ENCODE measurements around the gene AMER2. TPM values are rescaled to one million over a fixed set of nuclear protein-coding genes. Genes with fewer than 3 reads are reported as not detected.
"Not testable (repeated sequence)": the region's sequence is repeated elsewhere in the genome, so short reads cannot be mapped to it uniquely, and the experiment has no call there.

The AMER2 gene
- total and polyA plus RNA-seq, 8 donors = 0.07 TPM; not detected in 7

DNA sequence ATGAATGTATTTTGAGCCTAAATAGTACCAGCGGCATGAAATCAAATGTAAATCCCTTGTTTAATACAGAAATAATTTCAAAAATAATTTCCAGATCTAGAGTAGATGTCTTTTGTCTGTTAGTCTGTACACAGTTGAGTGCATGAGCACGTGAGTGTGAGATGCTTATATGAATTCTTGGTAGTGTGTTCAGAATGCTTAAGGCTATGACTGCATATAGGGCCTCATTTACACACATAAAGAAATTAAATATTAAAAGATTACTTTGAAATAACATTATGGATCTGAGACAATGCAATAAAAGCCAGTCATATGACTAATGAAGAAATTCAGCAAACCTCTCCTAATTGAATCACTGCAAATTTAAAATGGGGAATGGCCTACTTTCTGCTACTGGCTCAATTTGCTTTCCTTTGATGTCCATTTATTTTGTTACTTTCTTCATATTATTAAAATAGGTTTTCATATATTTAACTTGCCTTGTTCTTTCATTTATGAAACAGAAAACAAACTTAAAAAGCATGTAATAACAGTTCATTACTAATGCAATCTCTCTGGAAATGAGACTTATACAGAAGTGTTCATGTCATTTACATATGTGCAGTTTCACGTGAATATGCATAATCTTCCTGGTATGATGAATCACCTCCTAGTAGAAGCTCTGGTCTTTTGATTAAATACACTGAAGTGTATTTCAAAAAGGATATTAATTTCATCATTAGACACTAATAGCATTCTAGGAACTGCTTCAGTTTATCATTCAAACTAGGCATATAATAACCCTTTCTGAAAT is 4.5 kb downstream of the AMER2 start:
- FAIRE-seq = no peak
- H3K27me3 ChIP-seq = peaks cover 0 to 20% (median 3%) of the 10 kb centered on the region in 4 donors
- H3K9me3 ChIP-seq = no peaks in the 10 kb centered on the region
- no peaks in the 10 kb centered on the region for H3K36me3 ChIP-seq
- TF ChIP-seq, protein P1, sequence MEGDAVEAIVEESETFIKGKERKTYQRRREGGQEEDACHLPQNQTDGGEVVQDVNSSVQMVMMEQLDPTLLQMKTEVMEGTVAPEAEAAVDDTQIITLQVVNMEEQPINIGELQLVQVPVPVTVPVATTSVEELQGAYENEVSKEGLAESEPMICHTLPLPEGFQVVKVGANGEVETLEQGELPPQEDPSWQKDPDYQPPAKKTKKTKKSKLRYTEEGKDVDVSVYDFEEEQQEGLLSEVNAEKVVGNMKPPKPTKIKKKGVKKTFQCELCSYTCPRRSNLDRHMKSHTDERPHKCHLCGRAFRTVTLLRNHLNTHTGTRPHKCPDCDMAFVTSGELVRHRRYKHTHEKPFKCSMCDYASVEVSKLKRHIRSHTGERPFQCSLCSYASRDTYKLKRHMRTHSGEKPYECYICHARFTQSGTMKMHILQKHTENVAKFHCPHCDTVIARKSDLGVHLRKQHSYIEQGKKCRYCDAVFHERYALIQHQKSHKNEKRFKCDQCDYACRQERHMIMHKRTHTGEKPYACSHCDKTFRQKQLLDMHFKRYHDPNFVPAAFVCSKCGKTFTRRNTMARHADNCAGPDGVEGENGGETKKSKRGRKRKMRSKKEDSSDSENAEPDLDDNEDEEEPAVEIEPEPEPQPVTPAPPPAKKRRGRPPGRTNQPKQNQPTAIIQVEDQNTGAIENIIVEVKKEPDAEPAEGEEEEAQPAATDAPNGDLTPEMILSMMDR (IDR thresholded peaks at IDR 0.05) = no peak
- H3K4me1 ChIP-seq = no peaks in the 10 kb centered on the region
- no peak for DNase-seq
- H3K4me3 ChIP-seq = no peak overlapping the region
- H3K27ac ChIP-seq = no peak overlapping the region
- intact Hi-C loops (cut with DNase I) = no loop called here
- 71 to 85% methylated on average over 3 of the region's 3 CpGs for WGBS, 2 donors
- no peak for ATAC-seq

DNA sequence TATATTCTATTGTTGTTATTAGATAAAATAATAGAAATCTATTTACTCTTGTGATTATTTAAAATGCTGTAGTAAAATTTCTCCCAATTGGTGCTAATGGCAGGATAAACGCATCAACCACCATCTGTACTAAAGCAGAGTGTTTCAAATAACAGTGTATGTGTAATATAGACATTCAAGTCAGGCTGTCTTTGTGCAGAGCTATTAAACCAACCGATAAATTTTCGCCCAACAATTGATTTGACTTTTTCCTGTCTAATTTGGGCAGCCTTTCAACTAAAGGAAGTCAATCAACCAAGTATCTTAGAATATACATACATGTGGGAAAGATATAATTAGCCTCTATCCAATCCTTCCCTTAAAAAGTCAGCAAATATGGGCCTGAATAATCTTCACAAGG is 5.8 kb downstream of the AMER2 start:
- peaks cover 0 to 8% (median 1%) of the 10 kb centered on the region in 4 donors for H3K27me3 ChIP-seq
- intact Hi-C loops (cut with DNase I) = no loop called here
- FAIRE-seq (no peak), ATAC-seq (no peak), DNase-seq (no peak)
- H3K4me3 ChIP-seq = no peak overlapping the region
- WGBS, 2 donors = 75 to 83% methylated on average over 3 of the region's 3 CpGs
- TF ChIP-seq, protein P1 (IDR thresholded peaks at IDR 0.05) = no peak
- H3K27ac ChIP-seq = no peak overlapping the region
- no peaks in the 10 kb centered on the region for H3K9me3 ChIP-seq
- no peaks in the 10 kb centered on the region for H3K4me1 ChIP-seq
- H3K36me3 ChIP-seq = no peaks in the 10 kb centered on the region

DNA sequence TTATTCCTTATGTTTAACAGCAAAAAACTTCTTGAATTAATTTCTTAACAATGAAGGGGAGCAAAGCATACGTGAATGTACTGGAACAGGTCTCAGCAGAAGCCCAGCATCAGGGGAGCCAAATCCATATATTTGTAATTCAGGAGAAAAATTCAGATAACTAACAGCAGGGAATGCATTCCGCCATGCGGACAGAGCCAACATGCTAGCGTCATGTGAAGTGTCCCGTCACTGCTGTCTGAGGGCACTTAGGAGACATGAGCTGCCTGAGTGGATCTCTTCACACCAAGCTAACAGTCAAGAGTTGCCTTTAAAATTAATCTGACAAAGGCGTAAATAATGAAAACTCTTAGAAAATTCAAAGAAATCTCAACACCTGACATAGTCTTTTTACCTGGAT is 6.4 kb downstream of the AMER2 start:
- TF ChIP-seq, protein P1 (IDR thresholded peaks at IDR 0.05) = no peak
- WGBS, 2 donors = 73 to 77% methylated on average over 6 of the region's 6 CpGs
- intact Hi-C loops (cut with DNase I) = no loop called here
- no peak for DNase-seq
- peaks cover 0 to 5% (median 1%) of the 10 kb centered on the region in 4 donors for H3K27me3 ChIP-seq
- no peak overlapping the region for H3K27ac ChIP-seq
- no peak overlapping the region for H3K4me3 ChIP-seq
- no peaks in the 10 kb centered on the region for H3K4me1 ChIP-seq
- H3K9me3 ChIP-seq = no peaks in the 10 kb centered on the region
- no peaks in the 10 kb centered on the region for H3K36me3 ChIP-seq
- no peak for FAIRE-seq
- ATAC-seq = no peak

DNA sequence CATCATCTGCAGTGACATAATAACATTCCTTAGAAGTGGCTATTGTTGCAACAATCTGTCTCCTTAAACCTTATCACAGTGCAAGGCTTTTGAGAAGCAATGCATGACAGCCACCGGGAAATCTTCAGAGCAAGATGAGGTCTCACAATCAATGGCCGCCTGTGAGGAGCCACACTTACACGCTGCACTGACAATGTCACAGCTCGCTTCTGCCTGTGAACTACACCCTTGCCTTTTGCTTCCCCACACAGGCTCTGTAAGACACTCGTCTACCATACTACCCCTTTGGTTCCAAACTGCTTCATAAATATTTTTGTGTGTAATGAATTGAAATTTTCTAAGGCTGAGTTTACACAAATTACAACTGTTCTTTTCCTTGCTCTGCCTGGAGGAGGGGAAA is 6.9 kb downstream of the AMER2 start:
- H3K9me3 ChIP-seq; H3K27ac ChIP-seq; ATAC-seq; H3K36me3 ChIP-seq; H3K4me3 ChIP-seq; H3K27me3 ChIP-seq; H3K4me1 ChIP-seq; FAIRE-seq; DNase-seq; intact Hi-C loops (cut with DNase I): not testable (repeated sequence)
- 28 to 30% methylated on average over 5 of the region's 5 CpGs for WGBS, 2 donors

DNA sequence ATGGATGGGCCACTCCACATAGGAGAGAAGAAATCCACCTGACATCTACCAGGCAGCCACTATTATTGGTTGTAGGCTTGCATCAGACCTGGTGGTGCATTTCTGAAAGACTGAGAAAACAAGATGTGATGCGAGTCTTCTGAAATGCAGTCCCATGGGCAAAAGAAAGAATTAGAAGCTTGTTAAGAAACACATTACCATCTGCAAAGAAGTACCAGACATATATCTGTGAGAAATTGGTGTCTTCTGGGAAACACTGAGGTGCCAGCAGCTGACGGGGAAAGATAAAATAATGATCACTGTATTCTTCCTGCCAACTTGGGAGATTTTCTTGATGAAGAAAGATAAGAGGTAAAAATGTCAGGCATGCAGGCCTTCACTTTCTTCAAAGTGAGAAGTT is 14.4 kb downstream of the AMER2 start:
- DNase-seq (no peak), ATAC-seq (no peak), FAIRE-seq (no peak)
- 67 to 73% methylated on average over 2 of the region's 2 CpGs for WGBS, 2 donors
- peaks cover 0 to 5% (median 1%) of the 10 kb centered on the region in 4 donors for H3K27me3 ChIP-seq
- intact Hi-C loops (cut with DNase I) = no loop called here
- H3K27ac ChIP-seq = no peak overlapping the region
- no peaks in the 10 kb centered on the region for H3K9me3 ChIP-seq
- no peaks in the 10 kb centered on the region for H3K4me1 ChIP-seq
- H3K36me3 ChIP-seq = no peaks in the 10 kb centered on the region
- TF ChIP-seq, protein P1 (IDR thresholded peaks at IDR 0.05) = no peak
- H3K4me3 ChIP-seq = no peak overlapping the region

Data from pancreas (tissue), 10 donors.